GM21529 (cell line): ENCODE measurements around the gene EIF5A.
A peak's percentile ranks its signal among the peaks of the same experiment; 100 is the strongest.

Experiments
- ATAC-seq: cut with Tn5 transposase; IDR thresholded peaks from one replicate; pipeline ENCODE4 v1.9.1; 2021; ENCODE audit not compliant: unreplicated experiment

EIF5A gene

DNA sequence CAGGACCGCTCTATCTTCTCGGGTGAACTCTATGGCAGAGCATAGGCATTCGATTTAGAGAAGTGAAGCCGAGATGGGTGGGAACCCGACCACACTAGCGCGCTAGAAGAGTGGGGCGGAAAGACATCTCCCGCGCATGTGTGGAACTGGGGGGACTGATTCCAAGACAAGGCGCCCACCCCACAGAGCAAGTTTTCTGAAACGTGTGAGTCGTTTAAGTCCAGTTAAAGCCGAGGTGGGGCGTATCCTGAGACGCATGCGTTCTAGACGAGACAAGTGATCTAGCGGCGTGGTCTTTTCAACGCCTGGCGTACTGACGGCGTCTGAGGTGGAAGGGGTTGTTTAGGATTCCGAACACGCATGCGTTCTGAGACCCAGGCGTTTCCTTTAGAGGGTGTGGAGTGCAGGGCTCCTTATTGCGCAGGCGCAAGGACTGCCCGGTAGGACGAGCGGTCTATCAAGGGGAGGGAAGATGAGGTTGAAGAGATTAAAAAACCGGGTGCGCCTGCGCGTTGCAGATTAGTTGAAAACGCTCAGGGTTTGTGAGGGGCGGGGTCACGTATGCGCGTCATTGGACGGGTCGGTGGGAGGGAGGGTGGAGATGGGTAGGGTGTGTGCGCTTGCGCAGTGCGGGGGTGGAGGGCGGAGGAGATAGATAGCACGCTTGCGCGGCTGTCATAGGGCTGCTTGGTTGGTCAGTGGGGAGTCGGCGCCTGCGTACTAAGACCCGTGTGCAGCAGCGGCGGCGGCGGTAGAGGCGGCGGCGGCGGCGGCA is at the start of gene EIF5A:
EIF5A (plus strand) TSS at position 718 of the 775 bp plus-strand sequence. CDS start 2,008 bp downstream, outside the sequence.
- ATAC-seq, result peak; percentile 59

GRCh38 chr17:7258731-7259554 is 48.5 kb upstream of the EIF5A start:
- no peak for ATAC-seq

- ATAC-seq, result no peak
These were observed 47.9 kb upstream of the EIF5A start for GRCh38 chr17:7259555-7259889.

GRCh38 chr17:7260151-7260550 is 47.3 kb upstream of the EIF5A start:
- ATAC-seq, result no peak

GRCh38 chr17:7260651-7261378 is 46.6 kb upstream of the EIF5A start:
- ATAC-seq, result no peak

DNA sequence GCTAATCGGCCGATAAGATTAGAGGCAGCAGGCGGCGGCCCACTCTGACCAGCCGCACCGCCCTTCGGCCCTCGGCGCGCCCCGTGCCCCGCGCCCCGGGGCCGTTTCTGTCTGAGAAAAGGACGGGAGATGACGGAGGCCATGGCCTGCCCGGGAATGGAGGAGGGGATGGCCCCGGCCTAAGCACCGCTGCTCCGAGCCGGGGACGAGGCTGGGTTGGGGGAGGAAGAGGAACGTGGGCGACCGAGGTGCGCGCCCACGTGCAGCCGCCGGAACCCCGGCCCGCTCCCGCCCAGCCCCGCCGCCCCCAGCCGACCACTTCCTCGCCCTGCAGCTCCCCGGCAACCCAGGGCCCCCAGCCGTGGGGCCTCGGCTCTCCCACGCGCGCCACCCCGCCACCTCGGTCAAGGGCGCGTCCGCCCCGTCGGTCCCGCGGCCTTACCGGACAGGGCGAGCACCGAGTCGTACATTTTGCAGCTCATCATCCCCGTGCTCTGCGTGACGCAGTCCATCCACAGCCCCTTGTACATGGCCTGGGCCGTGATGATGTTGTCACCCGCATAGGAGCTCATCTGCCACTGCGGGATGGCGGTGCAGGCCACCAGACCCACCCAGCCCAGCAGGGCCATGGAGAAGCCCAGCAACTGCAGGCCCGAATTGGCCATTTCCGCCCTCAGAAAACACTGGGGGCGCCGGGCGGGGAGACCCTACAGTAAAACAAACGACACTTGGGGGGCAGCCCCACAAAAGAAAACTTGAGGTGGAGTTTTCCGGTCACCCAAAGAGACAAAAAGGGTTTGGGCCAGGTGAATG is 45.8 kb upstream of the EIF5A start:
- no peak for ATAC-seq

DNA sequence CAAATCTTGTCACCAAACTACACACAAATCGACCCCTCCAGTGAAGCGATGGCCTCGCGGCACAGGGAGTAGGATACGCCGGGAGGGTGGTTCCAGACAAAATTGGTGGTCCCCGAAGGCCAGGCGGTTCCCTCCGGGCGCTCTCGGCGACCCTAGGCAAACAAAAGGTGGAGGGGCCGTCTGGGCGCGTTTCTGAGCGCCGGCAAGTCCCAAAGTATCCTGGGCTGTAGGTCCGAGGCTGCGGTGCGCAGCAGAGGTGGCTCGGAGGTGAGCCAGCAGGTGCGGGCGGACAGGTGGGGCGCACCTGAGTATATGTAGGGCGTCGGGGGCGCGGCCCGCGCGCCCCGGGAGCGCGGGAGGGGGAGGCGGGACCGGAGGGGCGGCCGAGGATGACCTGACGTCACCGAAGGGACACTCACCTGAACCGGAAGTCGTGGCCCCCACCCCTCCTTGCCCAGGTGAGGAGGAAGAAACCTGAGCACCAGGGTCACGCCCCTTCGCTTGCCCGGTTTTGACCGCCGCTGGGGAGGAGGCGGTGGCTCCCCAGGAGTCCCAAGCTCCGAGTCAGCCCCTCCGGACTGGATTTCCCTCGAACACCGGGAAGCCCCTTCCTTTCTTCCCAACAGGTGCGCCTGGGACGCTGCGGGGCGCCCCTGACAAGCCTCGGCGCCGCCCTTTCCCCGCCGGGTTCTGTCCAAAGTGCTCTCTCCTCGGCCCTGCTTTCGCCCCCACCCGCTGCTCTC is 45.1 kb upstream of the EIF5A start, which contains the start of gene CLDN7:
CLDN7 (minus strand) TSS at position 287 of the 743 bp plus-strand sequence. CDS start 435 bp downstream, outside the sequence.
- ATAC-seq, result no peak

DNA sequence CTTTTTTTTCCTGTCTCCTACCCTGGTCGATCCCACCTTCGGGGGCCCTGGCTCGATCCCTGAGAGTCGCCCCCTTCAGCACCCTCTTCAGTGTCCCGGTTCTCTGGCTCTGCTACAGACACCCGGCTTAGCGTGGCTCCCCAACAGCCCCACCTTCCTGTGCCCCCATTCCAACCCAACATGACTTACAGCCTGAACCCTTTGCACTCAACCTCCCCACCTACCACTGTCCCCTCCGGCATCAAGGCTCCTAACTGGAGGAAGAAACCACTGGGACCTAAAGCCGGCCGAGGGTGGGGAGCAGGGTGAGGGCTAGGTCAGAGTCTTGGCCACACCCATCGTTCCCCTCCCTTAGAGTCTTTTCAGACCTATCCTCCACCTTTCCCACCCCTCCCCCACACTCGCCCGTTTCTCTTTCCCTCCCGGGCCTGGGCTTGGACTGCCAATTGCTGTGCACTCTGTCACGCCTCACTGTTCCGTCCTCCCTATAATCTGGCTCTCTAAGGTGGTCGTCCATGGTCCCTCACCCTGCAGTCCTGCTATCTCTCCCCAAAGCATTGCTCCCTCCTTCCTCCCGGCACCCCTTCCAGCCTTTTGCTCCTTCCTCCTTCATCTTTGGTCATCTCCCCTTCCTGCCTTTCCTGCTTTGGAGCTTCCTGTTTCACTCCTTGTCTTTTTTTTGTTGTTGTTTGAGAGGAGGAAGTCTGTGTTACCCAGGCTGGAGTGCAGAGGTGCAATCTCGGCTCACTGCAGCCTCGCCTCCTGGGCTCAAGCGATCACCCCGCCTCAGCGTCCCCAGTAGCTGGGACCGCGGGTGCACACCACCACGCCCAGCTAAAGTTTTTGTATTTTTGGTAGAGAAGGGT is 44.3 kb upstream of the EIF5A start:
- no peak for ATAC-seq

DNA sequence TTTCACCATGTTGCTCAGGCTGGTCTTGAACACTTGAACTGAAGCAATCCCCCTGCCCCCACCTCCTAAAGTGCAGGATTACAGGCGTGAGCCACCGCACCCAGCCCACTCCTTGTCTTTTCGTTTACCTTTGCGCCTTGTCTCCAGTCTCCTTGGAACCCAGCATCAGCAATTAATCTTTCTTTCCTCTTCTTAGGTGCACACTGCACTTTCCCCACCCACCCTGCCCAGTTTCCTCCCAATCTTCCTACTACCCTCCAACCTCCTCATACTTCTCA is 43.7 kb upstream of the EIF5A start:
- no peak for ATAC-seq

GRCh38 chr17:7266784-7267183 is 40.6 kb upstream of the EIF5A start:
- ATAC-seq, result no peak

- no peak for ATAC-seq
These were observed 28.0 kb upstream of the EIF5A start for GRCh38 chr17:7279448-7279847.

DNA sequence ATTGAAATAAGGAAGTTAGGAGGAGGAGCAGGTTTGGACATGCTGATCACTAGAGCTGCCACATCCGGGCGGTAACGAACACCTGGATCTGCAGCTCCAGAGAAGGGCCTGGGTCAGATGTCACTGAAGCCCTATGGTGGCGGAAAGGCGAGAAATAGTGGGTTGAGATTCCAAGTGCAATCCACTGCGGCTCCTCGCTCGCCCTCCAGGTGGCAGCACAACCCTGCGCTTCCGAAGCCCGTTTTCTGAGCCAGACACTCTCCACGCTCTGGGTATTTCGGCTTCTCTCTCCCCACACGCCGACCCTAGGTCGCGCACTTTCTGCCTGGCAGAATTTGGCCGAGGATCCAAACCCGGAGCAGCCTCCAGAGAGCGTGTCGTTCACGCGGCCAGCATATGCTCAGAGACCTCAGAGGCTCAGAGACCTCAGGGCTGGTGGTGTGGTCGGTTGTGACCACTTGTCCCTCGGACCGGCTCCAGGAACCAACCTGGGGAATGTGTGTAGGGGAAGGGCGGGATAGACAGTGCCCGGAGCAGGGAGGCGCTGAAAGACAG is 26.8 kb upstream of the EIF5A start:
- no peak for ATAC-seq

DNA sequence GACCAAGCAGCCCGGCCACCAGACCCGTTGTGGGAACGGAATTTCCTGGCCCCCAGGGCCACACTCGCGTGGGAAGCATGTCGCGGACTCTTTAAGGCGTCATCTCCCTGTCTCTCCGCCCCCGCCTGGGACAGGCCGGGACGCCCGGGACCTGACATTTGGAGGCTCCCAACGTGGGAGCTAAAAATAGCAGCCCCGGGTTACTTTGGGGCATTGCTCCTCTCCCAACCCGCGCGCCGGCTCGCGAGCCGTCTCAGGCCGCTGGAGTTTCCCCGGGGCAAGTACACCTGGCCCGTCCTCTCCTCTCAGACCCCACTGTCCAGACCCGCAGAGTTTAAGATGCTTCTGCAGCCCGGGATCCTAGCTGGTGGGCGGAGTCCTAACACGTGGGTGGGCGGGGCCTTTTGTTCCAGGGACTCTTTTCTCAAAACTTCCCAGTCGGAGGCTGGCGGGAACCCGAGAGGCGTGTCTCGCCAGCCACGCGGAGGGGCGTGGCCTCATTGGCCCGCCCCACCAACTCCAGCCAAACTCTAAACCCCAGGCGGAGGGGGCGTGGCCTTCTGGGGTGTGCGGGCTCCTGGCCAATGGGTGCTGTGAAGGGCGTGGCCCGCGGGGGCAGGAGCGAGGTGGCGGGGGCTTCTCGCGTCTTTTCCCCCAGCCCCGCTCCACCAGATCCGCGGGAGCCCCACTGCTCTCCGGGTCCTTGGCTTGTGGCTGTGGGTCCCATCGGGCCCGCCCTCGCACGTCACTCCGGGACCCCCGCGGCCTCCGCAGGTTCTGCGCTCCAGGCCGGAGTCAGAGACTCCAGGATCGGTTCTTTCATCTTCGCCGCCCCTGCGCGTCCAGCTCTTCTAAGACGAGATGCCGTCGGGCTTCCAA is 26.1 kb upstream of the EIF5A start, which contains the start of gene SLC2A4:
SLC2A4 (plus strand) TSS at position 645 of the 879 bp plus-strand sequence; CDS start at position 862, 217 bp downstream.
- peak; percentile 80 for ATAC-seq

DNA sequence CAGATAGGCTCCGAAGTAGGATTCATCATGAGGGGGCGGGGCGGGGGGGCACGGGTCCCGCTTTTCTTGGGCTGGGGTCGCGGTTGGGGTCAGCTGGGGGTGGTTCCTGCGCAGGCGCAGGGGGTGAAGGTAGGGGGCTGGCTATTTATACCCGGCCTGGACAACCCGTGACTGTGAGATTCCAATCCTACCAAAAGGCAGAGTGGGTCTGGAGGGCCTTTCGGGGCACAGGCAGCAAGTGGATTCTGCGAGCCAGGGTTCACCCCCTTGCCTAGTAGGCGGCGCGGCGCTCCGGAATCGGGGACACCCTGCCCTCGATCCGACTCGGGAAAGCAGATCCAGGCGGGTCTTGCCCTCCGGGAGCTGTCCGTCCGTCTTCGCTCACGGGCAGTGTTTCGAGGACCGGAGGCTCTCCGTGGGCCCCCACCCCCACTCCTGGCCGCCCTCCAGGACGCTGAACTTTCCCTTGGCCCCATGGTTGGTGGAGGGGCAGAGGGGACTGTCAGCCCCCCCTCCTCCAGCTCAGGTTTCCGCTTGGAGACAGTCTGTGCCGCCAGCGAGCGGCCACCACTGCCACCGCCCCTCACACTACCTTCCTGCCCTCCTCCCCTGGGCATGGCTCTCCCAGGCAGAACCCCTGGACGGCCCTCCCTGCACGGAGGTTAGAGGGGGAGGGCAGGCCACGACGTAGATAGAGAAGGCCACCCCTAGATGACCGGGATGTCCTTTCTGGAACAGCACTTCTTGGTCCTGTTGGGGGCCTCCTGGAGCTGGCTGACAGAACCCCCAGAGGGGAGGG is 25.3 kb upstream of the EIF5A start:
- ATAC-seq, result no peak

- ATAC-seq, result no peak
These were observed 24.6 kb upstream of the EIF5A start for GRCh38 chr17:7282752-7283321.

DNA sequence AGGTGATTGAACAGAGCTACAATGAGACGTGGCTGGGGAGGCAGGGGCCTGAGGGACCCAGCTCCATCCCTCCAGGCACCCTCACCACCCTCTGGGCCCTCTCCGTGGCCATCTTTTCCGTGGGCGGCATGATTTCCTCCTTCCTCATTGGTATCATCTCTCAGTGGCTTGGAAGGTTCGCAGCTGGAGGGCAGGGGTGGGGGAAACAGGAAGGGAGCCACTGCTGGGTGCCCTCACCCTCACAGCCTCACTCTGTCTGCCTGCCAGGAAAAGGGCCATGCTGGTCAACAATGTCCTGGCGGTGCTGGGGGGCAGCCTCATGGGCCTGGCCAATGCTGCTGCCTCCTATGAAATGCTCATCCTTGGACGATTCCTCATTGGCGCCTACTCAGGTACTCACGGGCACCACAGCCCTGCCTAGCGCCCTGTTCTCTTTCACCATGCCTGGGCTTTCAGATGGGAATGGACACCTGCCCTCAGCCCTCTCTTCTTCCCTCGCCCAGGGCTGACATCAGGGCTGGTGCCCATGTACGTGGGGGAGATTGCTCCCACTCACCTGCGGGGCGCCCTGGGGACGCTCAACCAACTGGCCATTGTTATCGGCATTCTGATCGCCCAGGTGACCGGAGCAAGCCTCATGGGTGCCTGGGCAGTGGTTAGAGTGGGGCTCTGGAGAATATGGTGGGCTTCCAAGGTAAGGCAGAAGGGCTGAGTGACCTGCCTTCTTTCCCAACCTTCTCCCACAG is 23.8 kb upstream of the EIF5A start:
- no peak for ATAC-seq
